Measurements from ENCODE around the gene ZNF205. TPM values are rescaled to one million over a fixed set of nuclear protein-coding genes. Genes with fewer than 3 reads are reported as not detected.

Gene ZNF205
- total and polyA plus RNA-seq, 9 of the 15 experiments (the other 6 are each of a cell fraction or from before 2014, with no cell fraction given) = 2.4 to 11.8 (median 5.1) TPM; not detected in 2

- TF ChIP-seq AFF1 (IDR thresholded peaks at IDR 0.05; ENCODE audit: low read depth in 1 of 2, partially characterized antibody in 2 of 2) (peak; percentile 32 to 51), ZNF277 (CRISPR knock-in tag; IDR thresholded peaks at IDR 0.05; ENCODE audit: borderline replicate concordance) (no peak), SMAD1 (IDR thresholded peaks at IDR 0.05; ENCODE audit: low read depth, low read length, partially characterized antibody) (peak; percentile 43), NCOA2 (IDR thresholded peaks at IDR 0.05; ENCODE audit: partially characterized antibody in 2 of 2) (no peak), SP2 (IDR thresholded peaks at IDR 0.05; ENCODE audit: extremely low read depth, low read depth, low read length, poor library complexity, severe bottlenecking) (no peak), HNRNPH1 (optimal IDR thresholded peaks at IDR 0.05; ENCODE audit: low read depth, low read length) (no peak), MBD1 (CRISPR knock-in tag; IDR thresholded peaks at IDR 0.05) (no peak), CBX2 (IDR thresholded peaks at IDR 0.05; ENCODE audit: insufficient read depth, low read length, poor library complexity, severe bottlenecking) (no peak), BMI1 (IDR thresholded peaks at IDR 0.05; ENCODE audit: low read length) (no peak), ZFP91 (CRISPR knock-in tag; IDR thresholded peaks at IDR 0.05) (no peak)
Measured at GRCh38 chr16:3150346-3151218, 38.2 kb downstream of the ZNF205 start (continued).
